Bronchial smooth muscle cell (primary cell): ENCODE results near the gene DNMT1. TPM values are rescaled to one million over a fixed set of nuclear protein-coding genes. Genes with fewer than 3 reads are reported as not detected.

Experiments
- total RNA-seq: library from RNA; depleted of rRNA; stranded (reverse); fragments of >200 nt; gene quantifications from 2 replicates; pipeline ENCODE4 v1.2.1, GENCODE V29; 2014

DNMT1 gene
- 28.7 and 29.5 TPM in 2 replicates for total RNA-seq

GRCh38 chr19:10194500-10195198 is at the start of gene DNMT1:
TSS of gene DNMT1 (minus strand) at chr19:10194953. CDS start at chr19:10194899, 54 bp downstream.

GRCh38 chr19:10230861-10231611 is 36.3 kb upstream of the DNMT1 start, which contains the start of gene S1PR2:
TSS of gene S1PR2 (minus strand) at chr19:10231331. CDS start at chr19:10224905, 6,426 bp downstream.

GRCh38 chr19:10111405-10111811 is 83.3 kb downstream of the DNMT1 start, which contains the start of gene P2RY11:
TSS of gene P2RY11 (plus strand) at chr19:10111693. CDS start at chr19:10111722, 29 bp downstream.

GRCh38 chr19:10106100-10106936 is 88.4 kb downstream of the DNMT1 start, which contains the start of gene PPAN:
TSS of gene PPAN (plus strand) at chr19:10106362. CDS start at chr19:10106395, 33 bp downstream.

GRCh38 chr19:10085641-10086590 is 108.8 kb downstream of the DNMT1 start, which contains the start of gene SHFL:
TSS of gene SHFL (plus strand) at chr19:10086317. CDS start at chr19:10086428, 111 bp downstream.

Other genes with a start within 250 kb of the DNMT1 start
- gene COL5A3, start 184.4 kb downstream of the DNMT1 start, total RNA-seq = 1.6 and 1.7 TPM in 2 replicates
- gene RDH8, start 181.5 kb downstream of the DNMT1 start, total RNA-seq = not detected in 2 replicates
- 23.0 and 26.8 TPM in 2 replicates for gene SHFL, start 108.6 kb downstream of the DNMT1 start, total RNA-seq
- gene ANGPTL6, start 92.3 kb downstream of the DNMT1 start, total RNA-seq = 0.09 and 0.16 TPM in 2 replicates
- gene PPAN, start 88.6 kb downstream of the DNMT1 start, total RNA-seq = 21.9 and 22.2 TPM in 2 replicates
- 1.9 and 3.0 TPM in 2 replicates for gene P2RY11, start 83.3 kb downstream of the DNMT1 start, total RNA-seq
- gene EIF3G, start 75.1 kb downstream of the DNMT1 start, total RNA-seq = 329 and 373 TPM in 2 replicates
- gene S1PR2, start 36.4 kb upstream of the DNMT1 start, total RNA-seq = 24.4 and 56.8 TPM in 2 replicates
- gene MRPL4, start 57.3 kb upstream of the DNMT1 start, total RNA-seq = 12.0 and 14.7 TPM in 2 replicates
- gene ICAM1, start 76.2 kb upstream of the DNMT1 start, total RNA-seq = 3.8 and 5.9 TPM in 2 replicates
- gene ICAM4, start 92.0 kb upstream of the DNMT1 start, total RNA-seq = 2.7 and 5.7 TPM in 2 replicates
- gene ICAM5, start 95.0 kb upstream of the DNMT1 start, total RNA-seq = 0.69 and 1.4 TPM in 2 replicates
- gene ZGLP1, start 114.9 kb upstream of the DNMT1 start, total RNA-seq = 0.16 and 0.17 TPM in 2 replicates
- 14.2 and 20.3 TPM in 2 replicates for gene FDX2, start 121.1 kb upstream of the DNMT1 start, total RNA-seq
- 4.1 and 5.2 TPM in 2 replicates for gene RAVER1, start 138.6 kb upstream of the DNMT1 start, total RNA-seq
- gene ICAM3, start 144.7 kb upstream of the DNMT1 start, total RNA-seq = 9.8 and 12.0 TPM in 2 replicates
- 54.4 and 69.6 TPM in 2 replicates for gene TYK2, start 185.6 kb upstream of the DNMT1 start, total RNA-seq
- 209 and 212 TPM in 2 replicates for gene CDC37, start 208.6 kb upstream of the DNMT1 start, total RNA-seq
- 2.4 and 5.3 TPM in 2 replicates for gene PDE4A, start 225.6 kb upstream of the DNMT1 start, total RNA-seq